GM12878 (cell line): ENCODE measurements around the gene LIX1.

Experiments used
- ASH2L ChIP-seq: fragments of 300-600, 200-600 bp; sonication (generic); IDR thresholded peaks from 2 replicates; pipeline ENCODE4 v1.6.1; 2017; ENCODE audit warnings: low read depth, mild to moderate bottlenecking, borderline replicate concordance
- POLR2A ChIP-seq: IDR thresholded peaks from 2 replicates; pipeline ENCODE4 v1.6.1; 2011; ENCODE audit warnings: low read depth, mild to moderate bottlenecking, low read length
- TF ChIP-seq, protein P1 (sequence below), 3 experiments: IDR thresholded peaks in 2 of 3; conservative IDR thresholded peaks in 1 of 3; 2 replicates each; pipeline ENCODE4 v1.5.1; 2011; ENCODE audit warnings: low read depth in 3 of 3, low read length in 3 of 3, mild to moderate bottlenecking in 3 of 3, control low read depth in 2 of 3, moderate library complexity in 2 of 3, inconsistent platforms in 1 of 3, mixed read lengths in 1 of 3; ENCODE audit not compliant: control insufficient read depth in 2 of 3, insufficient read depth in 1 of 3; ENCODE audit errors: extremely low read depth in 1 of 3

DNA sequence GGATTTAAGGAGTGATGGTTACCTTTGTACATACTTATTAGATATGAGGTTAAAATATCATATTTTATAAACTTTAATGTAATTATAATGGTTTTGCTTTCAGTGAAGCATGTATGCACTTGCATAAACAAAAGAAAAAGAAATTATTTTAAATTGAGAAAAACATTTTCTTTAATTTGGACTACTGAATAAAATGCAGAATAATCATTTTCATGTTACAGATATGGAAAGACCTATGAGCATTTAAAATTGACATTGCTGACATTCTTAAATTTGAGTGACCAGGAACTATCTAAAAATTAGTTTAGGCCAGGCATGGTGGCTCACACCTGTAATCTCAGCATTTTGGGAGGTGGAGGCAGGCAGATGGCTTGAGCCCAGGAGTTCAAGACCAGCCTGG lies 49.2 kb downstream of the LIX1 start:
- TF ChIP-seq, protein P1, sequence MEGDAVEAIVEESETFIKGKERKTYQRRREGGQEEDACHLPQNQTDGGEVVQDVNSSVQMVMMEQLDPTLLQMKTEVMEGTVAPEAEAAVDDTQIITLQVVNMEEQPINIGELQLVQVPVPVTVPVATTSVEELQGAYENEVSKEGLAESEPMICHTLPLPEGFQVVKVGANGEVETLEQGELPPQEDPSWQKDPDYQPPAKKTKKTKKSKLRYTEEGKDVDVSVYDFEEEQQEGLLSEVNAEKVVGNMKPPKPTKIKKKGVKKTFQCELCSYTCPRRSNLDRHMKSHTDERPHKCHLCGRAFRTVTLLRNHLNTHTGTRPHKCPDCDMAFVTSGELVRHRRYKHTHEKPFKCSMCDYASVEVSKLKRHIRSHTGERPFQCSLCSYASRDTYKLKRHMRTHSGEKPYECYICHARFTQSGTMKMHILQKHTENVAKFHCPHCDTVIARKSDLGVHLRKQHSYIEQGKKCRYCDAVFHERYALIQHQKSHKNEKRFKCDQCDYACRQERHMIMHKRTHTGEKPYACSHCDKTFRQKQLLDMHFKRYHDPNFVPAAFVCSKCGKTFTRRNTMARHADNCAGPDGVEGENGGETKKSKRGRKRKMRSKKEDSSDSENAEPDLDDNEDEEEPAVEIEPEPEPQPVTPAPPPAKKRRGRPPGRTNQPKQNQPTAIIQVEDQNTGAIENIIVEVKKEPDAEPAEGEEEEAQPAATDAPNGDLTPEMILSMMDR (IDR thresholded peaks at IDR 0.05 in 2 of 3, conservative IDR thresholded peaks at IDR 0.05 in 1 of 3; ENCODE audit: control insufficient read depth in 2 of 3, extremely low read depth in 1 of 3, insufficient read depth in 1 of 3, low read depth in 3 of 3, low read length in 3 of 3): no peak
- TF ChIP-seq POLR2A (no peak), ASH2L (no peak)
